Large intestine (tissue), 12 donors: Measurements from ENCODE around the gene KHDRBS1. TPM values are rescaled to one million over a fixed set of nuclear protein-coding genes. Genes with fewer than 3 reads are reported as not detected.

Experiments
- DNase-seq, 2 donors: peaks; one replicate each; pipeline versions ENCODE4 v3.0.0 to v3.0.0-alpha.2; 2013
- H3K27ac ChIP-seq: one replicate; pipeline ENCODE4 v1.5.1; 2013; ENCODE audit warnings: low read length
- H3K27me3 ChIP-seq: 2 replicates; pipeline ENCODE4 v1.6.1; 2013; ENCODE audit warnings: low read length; ENCODE audit not compliant: control insufficient read depth, insufficient read depth
- H3K36me3 ChIP-seq: 2 replicates; pipeline ENCODE4 v1.6.1; 2013; ENCODE audit warnings: low read length; ENCODE audit not compliant: control insufficient read depth, insufficient read depth
- H3K4me1 ChIP-seq: one replicate; pipeline ENCODE4 v1.6.1; 2013; ENCODE audit warnings: low read length; ENCODE audit not compliant: control insufficient read depth, insufficient read depth
- H3K4me3 ChIP-seq: one replicate; pipeline ENCODE4 v1.5.1; 2013; ENCODE audit warnings: low read length
- H3K9me3 ChIP-seq: one replicate; pipeline ENCODE4 v1.6.1; 2013; ENCODE audit warnings: mild to moderate bottlenecking, low read depth, low read length, moderate library complexity; ENCODE audit not compliant: control insufficient read depth
- WGBS: methylation state at CpG from one replicate; pipeline ENCODE4 v1.1.5; 2013; ENCODE audit warnings: low lambda C conversion rate; ENCODE audit not compliant: insufficient coverage; 5-methylcytosine and 5-hydroxymethylcytosine counted together
- long read RNA-seq, 11 donors: transcript quantifications; one replicate each; lab custom pipeline, GENCODE V29; 2026
- polyA plus RNA-seq: library from polyadenylated mRNA; unstranded; fragments of 120-200 nt; gene quantifications from one replicate; pipeline ENCODE4 v1.2.1, GENCODE V29; 2013

The KHDRBS1 gene
- polyA plus RNA-seq = 130 TPM
- long read RNA-seq, donor 1, transcript KHDRBS1-202 (9 exons, 2,757 nt) = major isoform, 37 of 37 reads
- long read RNA-seq, donor 1, partial matches to known transcripts = 0 of 37 reads
- long read RNA-seq, donor 1, other reads (novel, unspliced or antisense) = 0 of 37 reads
- long read RNA-seq, donor 2, transcript KHDRBS1-202 (9 exons, 2,757 nt) = major isoform, 69 of 81 reads
- long read RNA-seq, donor 2, partial matches to known transcripts = 11 of 81 reads
- long read RNA-seq, donor 2, other reads (novel, unspliced or antisense) = 0 of 81 reads
- long read RNA-seq, donor 3 = 0 reads
- long read RNA-seq, donor 4, partial matches to known transcripts = 0 of 4 reads
- long read RNA-seq, donor 4, other reads (novel, unspliced or antisense) = 0 of 4 reads
- long read RNA-seq, donor 5, transcript KHDRBS1-202 (9 exons, 2,757 nt) = major isoform, 32 of 34 reads
- long read RNA-seq, donor 5, partial matches to known transcripts = 0 of 34 reads
- long read RNA-seq, donor 5, other reads (novel, unspliced or antisense) = 0 of 34 reads
- long read RNA-seq, donor 6, transcript KHDRBS1-202 (9 exons, 2,757 nt) = major isoform, 49 of 52 reads
- long read RNA-seq, donor 6, partial matches to known transcripts = 0 of 52 reads
- long read RNA-seq, donor 6, other reads (novel, unspliced or antisense) = 0 of 52 reads
- long read RNA-seq, donor 7, transcript KHDRBS1-202 (9 exons, 2,757 nt) = major isoform, 37 of 62 reads
- long read RNA-seq, donor 7, partial matches to known transcripts = 22 of 62 reads
- long read RNA-seq, donor 7, other reads (novel, unspliced or antisense) = 0 of 62 reads
- long read RNA-seq, donor 8, transcript KHDRBS1-202 (9 exons, 2,757 nt) = major isoform, 54 of 88 reads
- long read RNA-seq, donor 8, partial matches to known transcripts = 30 of 88 reads
- long read RNA-seq, donor 8, other reads (novel, unspliced or antisense) = 0 of 88 reads
- long read RNA-seq, donor 9, transcript KHDRBS1-202 (9 exons, 2,757 nt) = major isoform, 43 of 52 reads
- long read RNA-seq, donor 9, partial matches to known transcripts = 7 of 52 reads
- long read RNA-seq, donor 9, other reads (novel, unspliced or antisense) = 0 of 52 reads
- long read RNA-seq, donor 10, transcript KHDRBS1-202 (9 exons, 2,757 nt) = major isoform, 69 of 93 reads
- long read RNA-seq, donor 10, partial matches to known transcripts = 22 of 93 reads
- long read RNA-seq, donor 10, other reads (novel, unspliced or antisense) = 0 of 93 reads
- long read RNA-seq, donor 11, transcript KHDRBS1-202 (9 exons, 2,757 nt) = major isoform, 38 of 40 reads
- long read RNA-seq, donor 11, partial matches to known transcripts = 0 of 40 reads
- long read RNA-seq, donor 11, other reads (novel, unspliced or antisense) = 0 of 40 reads

- no CpG with 5 or more reads among the region's 101 CpGs for WGBS
- Histone ChIP-seq H3K36me3 (peaks cover 4% of the 10 kb centered on the region), H3K27ac (peak within 1 kb of the TSS; percentile 99), H3K4me1 (peaks cover 14% of the 10 kb centered on the region), H3K4me3 (peak within 1 kb of the TSS; percentile 83), H3K9me3 (no peaks in the 10 kb centered on the region), H3K27me3 (no peaks in the 10 kb centered on the region)
- DNase-seq = peak; percentile 99
Observed at GRCh38 chr1:32013386-32014198, at the start of gene KHDRBS1. Gene KHDRBS1, plus strand, starts transcription at chr1:32013868. Its CDS starts 128 bp downstream, at chr1:32013996.

- H3K36me3 ChIP-seq = no peaks in the 10 kb centered on the region
- no peaks in the 10 kb centered on the region for H3K9me3 ChIP-seq
- H3K27ac ChIP-seq = no peak overlapping the region
- H3K4me3 ChIP-seq = no peak overlapping the region
- 86% methylated on average over 1 of the region's 3 CpGs for WGBS
- no peaks in the 10 kb centered on the region for H3K27me3 ChIP-seq
- H3K4me1 ChIP-seq = no peaks in the 10 kb centered on the region
- DNase-seq = no peak
Observed at GRCh38 chr1:31970873-31971272, 42.8 kb upstream of the KHDRBS1 start.

- no peak overlapping the region for H3K4me3 ChIP-seq
Observed at GRCh38 chr1:31976401-31976800, 37.3 kb upstream of the KHDRBS1 start.

GRCh38 chr1:31977385-31978131, 36.1 kb upstream of the KHDRBS1 start:
- Histone ChIP-seq H3K36me3 (no peaks in the 10 kb centered on the region), H3K9me3 (no peaks in the 10 kb centered on the region), H3K27me3 (no peaks in the 10 kb centered on the region), H3K4me3 (no peak overlapping the region), H3K4me1 (no peaks in the 10 kb centered on the region), H3K27ac (no peak overlapping the region)
- WGBS = 40% methylated on average over 1 of the region's 6 CpGs
- DNase-seq = no peak

More at GRCh38 chr1:31976401-31976800, 37.3 kb upstream of the KHDRBS1 start:
- H3K27ac ChIP-seq = no peak overlapping the region
- no peaks in the 10 kb centered on the region for H3K27me3 ChIP-seq
- no peaks in the 10 kb centered on the region for H3K4me1 ChIP-seq
- no peaks in the 10 kb centered on the region for H3K36me3 ChIP-seq
- DNase-seq = no peak
- no CpG with 5 or more reads among the region's 1 CpG for WGBS
- H3K9me3 ChIP-seq = no peaks in the 10 kb centered on the region

- WGBS = no CpG with 5 or more reads among the region's 4 CpGs
Observed at GRCh38 chr1:31978843-31979400, 34.7 kb upstream of the KHDRBS1 start.

GRCh38 chr1:31980835-31981455, 32.7 kb upstream of the KHDRBS1 start:
- Histone ChIP-seq H3K36me3 (no peaks in the 10 kb centered on the region), H3K4me1 (peaks cover 2% of the 10 kb centered on the region), H3K9me3 (no peaks in the 10 kb centered on the region), H3K27me3 (no peaks in the 10 kb centered on the region), H3K27ac (no peak overlapping the region), H3K4me3 (no peak overlapping the region)
- DNase-seq = no peak
- WGBS = 67% methylated on average over 1 of the region's 10 CpGs

More at GRCh38 chr1:31978843-31979400, 34.7 kb upstream of the KHDRBS1 start:
- no peak for DNase-seq
- Histone ChIP-seq H3K9me3 (no peaks in the 10 kb centered on the region), H3K27me3 (no peaks in the 10 kb centered on the region), H3K27ac (no peak overlapping the region), H3K4me1 (no peaks in the 10 kb centered on the region), H3K4me3 (no peak overlapping the region), H3K36me3 (no peaks in the 10 kb centered on the region)

GRCh38 chr1:31981456-31981839, 32.2 kb upstream of the KHDRBS1 start:
- no peaks in the 10 kb centered on the region for H3K9me3 ChIP-seq
- no peaks in the 10 kb centered on the region for H3K36me3 ChIP-seq
- no peak overlapping the region for H3K4me3 ChIP-seq
- H3K27ac ChIP-seq = no peak overlapping the region
- H3K27me3 ChIP-seq = no peaks in the 10 kb centered on the region
- WGBS = no CpG with 5 or more reads among the region's 2 CpGs
- no peak for DNase-seq
- H3K4me1 ChIP-seq = peaks cover 2% of the 10 kb centered on the region

GRCh38 chr1:31981972-31982371, 31.7 kb upstream of the KHDRBS1 start:
- H3K27ac ChIP-seq = no peak overlapping the region
- WGBS = 49% methylated on average over 2 of the region's 3 CpGs
- no peaks in the 10 kb centered on the region for H3K36me3 ChIP-seq
- no peak overlapping the region for H3K4me3 ChIP-seq
- no peaks in the 10 kb centered on the region for H3K9me3 ChIP-seq
- DNase-seq = no peak
- peaks cover 2% of the 10 kb centered on the region for H3K4me1 ChIP-seq
- H3K27me3 ChIP-seq = no peaks in the 10 kb centered on the region
